SH-SY5Y (cell line): Measurements from ENCODE around the gene RIOK3.

Experiments used
- GATA2 ChIP-seq: IDR thresholded peaks from 2 replicates; pipeline ENCODE4 v1.6.1; 2011; ENCODE audit warnings: mild to moderate bottlenecking, low read depth, low read length
- GATA3 ChIP-seq: IDR thresholded peaks from 2 replicates; pipeline ENCODE4 v1.6.1; 2011; ENCODE audit warnings: low read depth, mild to moderate bottlenecking, low read length, moderate library complexity

RIOK3 gene

GRCh38 chr18:23438046-23438377 is 15.1 kb upstream of the RIOK3 start:
- TF ChIP-seq GATA3: no peak
- TF ChIP-seq GATA2: no peak

GRCh38 chr18:23438608-23439366 is 14.3 kb upstream of the RIOK3 start:
- TF ChIP-seq GATA3 (no peak), GATA2 (no peak)

GRCh38 chr18:23440131-23440530 is 13.0 kb upstream of the RIOK3 start:
- no peak for TF ChIP-seq GATA3
- TF ChIP-seq GATA2: no peak

- TF ChIP-seq GATA2 (no peak), GATA3 (no peak)
Measured at GRCh38 chr18:23442958-23443357, 10.1 kb upstream of the RIOK3 start.

- TF ChIP-seq GATA2 (no peak), GATA3 (no peak)
Measured at GRCh38 chr18:23448291-23448690, 4.8 kb upstream of the RIOK3 start.

GRCh38 chr18:23450022-23450421 is 3.1 kb upstream of the RIOK3 start:
- TF ChIP-seq GATA2: no peak

- TF ChIP-seq GATA3: no peak
Measured at GRCh38 chr18:23451011-23451410, 2.1 kb upstream of the RIOK3 start.

GRCh38 chr18:23451491-23451890 is 1.6 kb upstream of the RIOK3 start:
- no peak for TF ChIP-seq GATA3
- no peak for TF ChIP-seq GATA2

- TF ChIP-seq GATA2: no peak
- no peak for TF ChIP-seq GATA3
Measured at GRCh38 chr18:23452347-23452727, 750 bp upstream of the RIOK3 start.

- no peak for TF ChIP-seq GATA2
- TF ChIP-seq GATA3: no peak
Measured at GRCh38 chr18:23453680-23454058, 582 bp downstream of the RIOK3 start.

GRCh38 chr18:23456835-23457234 is 3.7 kb downstream of the RIOK3 start:
- no peak for TF ChIP-seq GATA3
- TF ChIP-seq GATA2: no peak

GRCh38 chr18:23458830-23459529 is 5.9 kb downstream of the RIOK3 start:
- no peak for TF ChIP-seq GATA2
- no peak for TF ChIP-seq GATA3

- TF ChIP-seq GATA3 (no peak), GATA2 (no peak)
Measured at GRCh38 chr18:23459530-23459921, 6.4 kb downstream of the RIOK3 start.

GRCh38 chr18:23460285-23461273 is 7.5 kb downstream of the RIOK3 start:
- no peak for TF ChIP-seq GATA2
- TF ChIP-seq GATA3: no peak

GRCh38 chr18:23462876-23463275 is 9.8 kb downstream of the RIOK3 start:
- TF ChIP-seq GATA2 (no peak), GATA3 (no peak)
